Coronary artery (tissue), 2 donors: Measurements from ENCODE around the gene SMIM1.

Source experiments
- DNase-seq: peaks from one replicate; pipeline ENCODE4 v3.0.0-alpha.2; 2017; ENCODE audit warnings: low spot score
- H3K27ac ChIP-seq, 2 donors: fragments of 200-600 bp; sonication (generic); one replicate each; pipeline ENCODE4 v1.5.1; 2016 to 2019
- H3K4me3 ChIP-seq: fragments of 200-600 bp; sonication (generic); 2 replicates; pipeline ENCODE4 v1.5.1; 2016; ENCODE audit warnings: mild to moderate bottlenecking, moderate library complexity
- TF ChIP-seq, protein P1 (sequence below): fragments of 200-600 bp; sonication (generic); IDR thresholded peaks from one replicate; pipeline ENCODE4 v1.5.1; 2019; ENCODE audit warnings: antibody characterized with exemption

Gene SMIM1

DNA sequence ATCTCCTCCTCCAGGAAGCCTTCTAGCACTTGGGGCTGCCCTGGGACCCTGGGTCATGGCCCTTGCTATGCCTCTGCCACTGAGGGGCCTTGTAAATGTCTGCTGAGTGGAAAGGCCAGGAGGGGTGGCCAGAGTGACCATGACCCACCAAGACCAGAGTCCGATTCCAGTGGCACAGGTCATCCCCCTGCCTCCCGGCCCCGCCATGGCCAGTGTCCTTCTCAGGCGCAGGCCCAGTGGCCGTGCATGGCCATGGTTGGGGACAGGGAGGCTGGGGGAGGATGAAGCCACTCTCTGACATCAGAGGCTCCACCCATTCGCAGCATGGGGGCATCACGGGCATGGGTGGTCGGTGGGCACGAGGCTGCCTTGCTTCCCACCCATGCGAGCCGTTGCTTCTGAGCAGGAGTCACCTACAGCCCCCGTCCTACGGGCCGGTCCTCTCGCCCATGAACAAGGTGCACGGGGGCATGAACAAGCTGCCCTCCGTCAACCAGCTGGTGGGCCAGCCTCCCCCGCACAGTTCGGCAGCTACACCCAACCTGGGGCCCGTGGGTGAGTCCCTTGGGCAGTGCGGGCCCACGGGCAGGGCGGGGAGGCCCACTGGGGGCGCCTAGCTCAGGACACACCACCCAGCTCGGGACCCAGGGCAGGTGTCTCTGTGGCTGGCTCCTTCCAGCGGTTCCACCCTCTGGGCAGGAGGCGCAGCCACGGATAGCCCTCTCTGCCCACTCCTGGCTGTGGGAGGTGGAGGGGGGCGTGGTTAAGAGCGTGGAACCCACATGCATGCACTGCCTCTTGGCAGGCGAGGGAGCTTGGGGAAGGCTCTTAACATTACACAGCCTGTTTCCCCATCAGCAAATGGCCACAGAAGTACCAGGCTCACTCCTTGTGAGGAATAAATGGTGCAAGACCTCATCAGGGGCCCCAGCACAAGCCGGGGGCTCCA is 42.7 kb upstream of the SMIM1 start:
- TF ChIP-seq, protein P1, sequence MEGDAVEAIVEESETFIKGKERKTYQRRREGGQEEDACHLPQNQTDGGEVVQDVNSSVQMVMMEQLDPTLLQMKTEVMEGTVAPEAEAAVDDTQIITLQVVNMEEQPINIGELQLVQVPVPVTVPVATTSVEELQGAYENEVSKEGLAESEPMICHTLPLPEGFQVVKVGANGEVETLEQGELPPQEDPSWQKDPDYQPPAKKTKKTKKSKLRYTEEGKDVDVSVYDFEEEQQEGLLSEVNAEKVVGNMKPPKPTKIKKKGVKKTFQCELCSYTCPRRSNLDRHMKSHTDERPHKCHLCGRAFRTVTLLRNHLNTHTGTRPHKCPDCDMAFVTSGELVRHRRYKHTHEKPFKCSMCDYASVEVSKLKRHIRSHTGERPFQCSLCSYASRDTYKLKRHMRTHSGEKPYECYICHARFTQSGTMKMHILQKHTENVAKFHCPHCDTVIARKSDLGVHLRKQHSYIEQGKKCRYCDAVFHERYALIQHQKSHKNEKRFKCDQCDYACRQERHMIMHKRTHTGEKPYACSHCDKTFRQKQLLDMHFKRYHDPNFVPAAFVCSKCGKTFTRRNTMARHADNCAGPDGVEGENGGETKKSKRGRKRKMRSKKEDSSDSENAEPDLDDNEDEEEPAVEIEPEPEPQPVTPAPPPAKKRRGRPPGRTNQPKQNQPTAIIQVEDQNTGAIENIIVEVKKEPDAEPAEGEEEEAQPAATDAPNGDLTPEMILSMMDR = no peak
- H3K27ac ChIP-seq = no peak overlapping the region
- DNase-seq = no peak
- H3K4me3 ChIP-seq = no peak overlapping the region

GRCh38 chr1:3730543-3731247 is 41.9 kb upstream of the SMIM1 start:
- TF ChIP-seq, protein P1 = no peak
- Histone ChIP-seq H3K4me3 (no peak overlapping the region), H3K27ac (no peak overlapping the region)
- no peak for DNase-seq

DNA sequence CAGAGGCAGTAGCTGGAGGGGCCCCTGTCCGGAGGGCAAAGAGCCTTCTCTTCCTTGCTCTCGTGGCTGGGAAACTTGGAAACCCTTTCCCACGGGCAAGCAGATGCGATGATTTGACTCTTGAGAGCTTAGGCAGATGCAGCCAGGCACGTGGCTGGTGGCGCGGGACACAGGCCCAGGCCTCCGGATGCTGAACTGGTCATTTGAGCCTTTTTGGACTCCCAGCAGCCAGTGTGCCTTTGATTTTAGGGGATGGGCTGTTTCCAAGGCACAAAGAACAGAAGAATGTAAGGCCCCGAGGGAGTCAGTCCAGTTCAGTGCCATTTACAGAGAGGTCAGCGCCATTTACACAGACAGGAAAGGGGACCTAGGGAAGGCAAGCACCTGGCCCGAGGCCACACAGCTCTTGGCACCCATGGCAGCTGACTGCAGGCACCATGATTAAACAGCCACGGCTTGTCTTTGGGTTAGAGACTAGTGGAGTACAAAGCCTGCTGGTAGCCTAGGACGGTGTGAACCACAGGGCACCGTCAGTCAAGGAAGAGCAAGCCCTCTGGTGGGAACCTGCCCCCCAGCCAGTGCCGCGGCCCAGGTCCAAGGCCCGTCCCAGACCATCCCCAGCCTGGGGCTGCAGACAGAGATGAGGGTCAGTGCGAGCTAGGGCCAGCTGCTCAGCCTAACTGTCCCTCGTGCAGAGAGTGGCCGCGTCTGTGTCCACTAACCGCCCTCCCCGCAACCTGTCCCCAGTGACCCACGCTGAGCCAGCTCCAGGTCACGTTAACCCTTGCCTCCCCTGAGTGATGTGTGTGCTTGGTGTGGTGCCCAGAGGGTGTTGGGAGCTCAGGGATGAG is 40.7 kb upstream of the SMIM1 start:
- TF ChIP-seq, protein P1 = no peak
- H3K4me3 ChIP-seq = no peak overlapping the region
- H3K27ac ChIP-seq = no peak overlapping the region
- no peak for DNase-seq

GRCh38 chr1:3732434-3733093 is 40.0 kb upstream of the SMIM1 start:
- TF ChIP-seq, protein P1 = no peak
- no peak for DNase-seq
- H3K27ac ChIP-seq = no peak overlapping the region
- H3K4me3 ChIP-seq = no peak overlapping the region

DNA sequence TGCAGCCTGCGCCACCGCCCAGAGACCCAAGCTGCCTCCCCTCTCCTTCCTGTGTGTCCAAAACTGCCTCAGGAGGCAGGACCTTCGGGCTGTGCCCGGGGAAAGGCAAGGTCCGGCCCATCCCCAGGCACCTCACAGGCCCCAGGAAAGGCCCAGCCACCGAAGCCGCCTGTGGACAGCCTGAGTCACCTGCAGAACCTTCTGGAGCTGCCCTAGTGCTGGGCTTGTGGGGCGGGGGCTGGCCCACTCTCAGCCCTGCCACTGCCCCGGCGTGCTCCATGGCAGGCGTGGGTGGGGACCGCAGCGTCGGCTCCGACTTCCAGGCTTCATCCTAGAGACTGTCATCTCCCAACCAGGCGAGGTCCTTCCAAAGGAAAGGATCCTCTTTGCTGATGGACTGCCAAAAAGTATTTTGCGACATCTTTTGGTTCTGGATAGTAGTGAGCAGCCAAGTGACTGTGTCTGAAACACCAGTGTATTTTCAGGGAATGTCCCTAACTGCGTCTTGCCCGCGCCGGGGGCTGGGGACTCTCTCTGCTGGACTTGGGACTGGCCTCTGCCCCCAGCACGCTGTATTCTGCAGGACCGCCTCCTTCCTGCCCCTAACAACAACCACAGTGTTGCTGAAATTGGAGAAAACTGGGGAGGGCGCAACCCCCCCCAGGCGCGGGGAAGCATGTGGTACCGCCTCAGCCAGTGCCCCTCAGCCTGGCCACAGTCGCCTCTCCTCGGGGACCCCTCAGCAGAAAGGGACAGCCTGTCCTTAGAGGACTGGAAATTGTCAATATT is 39.3 kb upstream of the SMIM1 start:
- DNase-seq = no peak
- Histone ChIP-seq H3K4me3 (no peak overlapping the region), H3K27ac (no peak overlapping the region)
- TF ChIP-seq, protein P1 = no peak
